Glutamatergic neuron (in vitro differentiated cells): ENCODE measurements around the gene SELENOW. TPM values are rescaled to one million over a fixed set of nuclear protein-coding genes. Genes with fewer than 3 reads are reported as not detected.
A peak's percentile ranks its signal among the peaks of the same experiment; 100 is the strongest.
"Not testable (repeated sequence)": the region's sequence is repeated elsewhere in the genome, so short reads cannot be mapped to it uniquely, and the experiment has no call there.

ENCODE experiments used
- DNase-seq: peaks from one replicate; pipeline ENCODE4 v3.0.0; 2022
- H3K27ac Mint-ChIP-seq: one replicate; pipeline ENCODE4 v1.8.0; 2020; ENCODE audit warnings: mild to moderate bottlenecking, mixed read lengths, inconsistent platforms; ENCODE audit not compliant: unreplicated experiment
- H3K27me3 Mint-ChIP-seq: one replicate; pipeline ENCODE4 v1.8.0; 2020; ENCODE audit warnings: mild to moderate bottlenecking, moderate library complexity, mixed read lengths, inconsistent platforms; ENCODE audit not compliant: unreplicated experiment
- H3K36me3 Mint-ChIP-seq: one replicate; pipeline ENCODE4 v1.8.0; 2020; ENCODE audit warnings: mild to moderate bottlenecking, mixed read lengths, inconsistent platforms; ENCODE audit not compliant: unreplicated experiment
- H3K4me1 Mint-ChIP-seq: one replicate; pipeline ENCODE4 v1.8.0; 2020; ENCODE audit warnings: mild to moderate bottlenecking, low read depth, mixed read lengths, inconsistent platforms; ENCODE audit not compliant: unreplicated experiment
- H3K4me3 Mint-ChIP-seq: one replicate; pipeline ENCODE4 v1.8.0; 2020; ENCODE audit warnings: mild to moderate bottlenecking, mixed read lengths, inconsistent platforms; ENCODE audit not compliant: unreplicated experiment
- H3K9me3 Mint-ChIP-seq: one replicate; pipeline ENCODE4 v1.8.0; 2020; ENCODE audit warnings: mild to moderate bottlenecking, moderate library complexity, mixed read lengths, inconsistent platforms; ENCODE audit not compliant: unreplicated experiment
- total RNA-seq: library from RNA; stranded (reverse); fragmentation: NEBNext Ultra II Directional; extraction: Animal tissue kit (Norgen Biotek cat#: 25700); gene quantifications from one replicate; pipeline ENCODE4 v1.2.1, GENCODE V29; 2021; ENCODE audit not compliant: unreplicated experiment
- TF ChIP-seq, protein P1 (sequence below): fragments of 200-600 bp; sonication (generic); IDR thresholded peaks from one replicate; pipeline ENCODE4 v1.5.0; 2021; ENCODE audit not compliant: partially characterized antibody, unreplicated experiment

The SELENOW gene
- total RNA-seq, 1 donor from 2014 or later = 291 TPM

DNA sequence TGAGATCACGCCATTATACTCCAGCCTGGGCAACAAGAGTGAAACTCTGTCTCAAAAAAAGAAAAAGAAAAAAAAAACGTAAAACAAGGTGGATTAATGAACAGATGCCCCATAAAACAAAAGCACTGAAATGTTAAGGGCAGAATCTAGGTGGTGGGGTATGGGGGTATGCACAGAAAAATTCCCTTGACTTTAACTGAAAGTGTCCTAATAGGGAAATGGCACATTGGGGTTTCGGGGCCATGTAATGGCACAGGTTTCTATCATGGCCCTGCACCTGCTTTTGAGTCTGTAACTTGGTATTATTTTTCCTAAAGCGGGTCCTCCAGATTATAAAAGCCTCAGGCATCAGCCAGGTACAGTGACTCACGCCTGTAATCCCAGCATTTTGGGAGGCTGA, 16.9 kb upstream of the SELENOW start:
- no peak for DNase-seq
- H3K27me3 Mint-ChIP-seq = peaks cover 7% of the 10 kb centered on the region
- H3K27ac Mint-ChIP-seq = no peak overlapping the region
- H3K36me3 Mint-ChIP-seq = peaks cover 10% of the 10 kb centered on the region
- H3K9me3 Mint-ChIP-seq = peaks cover 4% of the 10 kb centered on the region
- TF ChIP-seq, protein P1, sequence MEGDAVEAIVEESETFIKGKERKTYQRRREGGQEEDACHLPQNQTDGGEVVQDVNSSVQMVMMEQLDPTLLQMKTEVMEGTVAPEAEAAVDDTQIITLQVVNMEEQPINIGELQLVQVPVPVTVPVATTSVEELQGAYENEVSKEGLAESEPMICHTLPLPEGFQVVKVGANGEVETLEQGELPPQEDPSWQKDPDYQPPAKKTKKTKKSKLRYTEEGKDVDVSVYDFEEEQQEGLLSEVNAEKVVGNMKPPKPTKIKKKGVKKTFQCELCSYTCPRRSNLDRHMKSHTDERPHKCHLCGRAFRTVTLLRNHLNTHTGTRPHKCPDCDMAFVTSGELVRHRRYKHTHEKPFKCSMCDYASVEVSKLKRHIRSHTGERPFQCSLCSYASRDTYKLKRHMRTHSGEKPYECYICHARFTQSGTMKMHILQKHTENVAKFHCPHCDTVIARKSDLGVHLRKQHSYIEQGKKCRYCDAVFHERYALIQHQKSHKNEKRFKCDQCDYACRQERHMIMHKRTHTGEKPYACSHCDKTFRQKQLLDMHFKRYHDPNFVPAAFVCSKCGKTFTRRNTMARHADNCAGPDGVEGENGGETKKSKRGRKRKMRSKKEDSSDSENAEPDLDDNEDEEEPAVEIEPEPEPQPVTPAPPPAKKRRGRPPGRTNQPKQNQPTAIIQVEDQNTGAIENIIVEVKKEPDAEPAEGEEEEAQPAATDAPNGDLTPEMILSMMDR = no peak
- no peaks in the 10 kb centered on the region for H3K4me1 Mint-ChIP-seq
- H3K4me3 Mint-ChIP-seq = no peak overlapping the region

DNA sequence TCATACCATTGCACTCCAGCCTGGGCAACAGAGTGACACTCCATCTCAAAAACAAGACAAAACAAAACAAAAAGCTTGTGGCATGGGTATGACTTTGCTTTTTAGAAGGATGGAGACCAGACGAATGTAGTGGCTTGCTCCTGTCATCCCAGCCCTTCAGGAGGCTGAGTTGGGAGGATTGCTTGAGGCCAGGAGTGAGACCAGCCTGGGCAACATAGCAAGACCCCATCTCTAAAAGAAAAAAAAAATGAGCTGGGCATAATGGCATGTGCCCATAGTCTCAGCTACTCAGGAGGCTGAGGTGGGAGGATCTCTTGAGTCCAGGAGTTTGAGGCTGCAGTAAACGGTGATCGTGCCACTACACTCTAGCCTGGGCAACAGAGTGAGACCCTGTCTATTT, 16.4 kb upstream of the SELENOW start:
- Mint-ChIP-seq H3K27me3 (peaks cover 7% of the 10 kb centered on the region), H3K4me1 (no peaks in the 10 kb centered on the region), H3K9me3 (peaks cover 4% of the 10 kb centered on the region), H3K4me3 (no peak overlapping the region), H3K27ac (no peak overlapping the region), H3K36me3 (peaks cover 10% of the 10 kb centered on the region)
- TF ChIP-seq, protein P1 = no peak
- no peak for DNase-seq

DNA sequence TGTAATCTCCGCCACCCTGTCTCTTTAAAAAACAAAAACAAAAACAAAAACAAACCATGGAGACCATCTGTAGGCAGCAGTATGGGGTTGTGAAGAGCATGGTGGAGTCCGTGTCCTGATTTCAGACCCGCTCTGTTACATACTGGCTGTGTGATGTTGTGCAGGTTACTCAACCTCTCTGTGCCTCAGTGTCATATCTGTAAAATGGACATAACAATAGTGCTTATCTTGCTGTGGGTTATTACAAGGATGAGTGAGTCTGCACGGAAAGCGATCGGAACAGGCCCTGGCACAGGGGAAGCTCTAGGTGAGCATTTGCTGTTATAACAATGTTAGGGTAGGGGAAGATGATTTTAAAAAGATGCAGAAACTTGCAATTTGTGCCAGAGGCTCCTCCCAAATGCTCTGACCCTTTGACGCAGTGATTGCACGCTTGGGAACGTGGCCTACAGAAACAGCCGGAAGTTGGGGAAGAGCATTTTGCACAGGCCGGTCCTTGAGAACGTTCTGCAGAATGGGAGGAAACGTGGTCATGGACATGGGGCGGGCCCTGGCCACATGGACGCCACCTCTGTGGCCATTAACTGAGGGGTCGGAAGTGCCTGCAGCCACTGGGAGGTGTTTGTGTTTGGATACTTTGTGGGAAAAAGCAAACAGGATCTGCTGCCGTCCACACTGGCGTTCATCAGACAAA, 15.7 kb upstream of the SELENOW start:
- H3K27me3 Mint-ChIP-seq = peaks cover 7% of the 10 kb centered on the region
- TF ChIP-seq, protein P1 = no peak
- H3K27ac Mint-ChIP-seq = no peak overlapping the region
- H3K4me1 Mint-ChIP-seq = no peaks in the 10 kb centered on the region
- peaks cover 10% of the 10 kb centered on the region for H3K36me3 Mint-ChIP-seq
- no peak overlapping the region for H3K4me3 Mint-ChIP-seq
- peaks cover 4% of the 10 kb centered on the region for H3K9me3 Mint-ChIP-seq
- no peak for DNase-seq

DNA sequence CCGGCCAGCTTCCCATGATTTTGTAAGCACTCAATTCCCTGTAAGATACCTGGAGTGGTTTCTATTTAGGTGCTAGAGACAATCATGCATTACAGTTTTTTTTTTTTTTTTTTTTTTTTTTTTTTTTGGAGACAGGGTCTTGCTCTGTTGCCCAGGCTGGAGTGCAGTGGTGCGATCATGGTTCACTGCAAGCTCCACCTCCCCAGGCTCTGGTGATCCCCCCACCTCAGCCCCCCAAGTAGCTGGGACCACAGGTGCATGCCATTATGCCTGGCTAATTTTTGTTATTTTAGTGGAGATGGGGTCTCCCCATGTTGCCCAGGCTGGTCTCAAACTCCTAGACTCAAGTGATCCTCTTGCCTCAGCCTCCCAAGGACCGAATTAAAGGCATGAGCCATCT, 13.8 kb upstream of the SELENOW start:
- H3K4me1 Mint-ChIP-seq, H3K27me3 Mint-ChIP-seq, H3K27ac Mint-ChIP-seq, H3K36me3 Mint-ChIP-seq, H3K4me3 Mint-ChIP-seq, DNase-seq, H3K9me3 Mint-ChIP-seq: not testable (repeated sequence)

DNA sequence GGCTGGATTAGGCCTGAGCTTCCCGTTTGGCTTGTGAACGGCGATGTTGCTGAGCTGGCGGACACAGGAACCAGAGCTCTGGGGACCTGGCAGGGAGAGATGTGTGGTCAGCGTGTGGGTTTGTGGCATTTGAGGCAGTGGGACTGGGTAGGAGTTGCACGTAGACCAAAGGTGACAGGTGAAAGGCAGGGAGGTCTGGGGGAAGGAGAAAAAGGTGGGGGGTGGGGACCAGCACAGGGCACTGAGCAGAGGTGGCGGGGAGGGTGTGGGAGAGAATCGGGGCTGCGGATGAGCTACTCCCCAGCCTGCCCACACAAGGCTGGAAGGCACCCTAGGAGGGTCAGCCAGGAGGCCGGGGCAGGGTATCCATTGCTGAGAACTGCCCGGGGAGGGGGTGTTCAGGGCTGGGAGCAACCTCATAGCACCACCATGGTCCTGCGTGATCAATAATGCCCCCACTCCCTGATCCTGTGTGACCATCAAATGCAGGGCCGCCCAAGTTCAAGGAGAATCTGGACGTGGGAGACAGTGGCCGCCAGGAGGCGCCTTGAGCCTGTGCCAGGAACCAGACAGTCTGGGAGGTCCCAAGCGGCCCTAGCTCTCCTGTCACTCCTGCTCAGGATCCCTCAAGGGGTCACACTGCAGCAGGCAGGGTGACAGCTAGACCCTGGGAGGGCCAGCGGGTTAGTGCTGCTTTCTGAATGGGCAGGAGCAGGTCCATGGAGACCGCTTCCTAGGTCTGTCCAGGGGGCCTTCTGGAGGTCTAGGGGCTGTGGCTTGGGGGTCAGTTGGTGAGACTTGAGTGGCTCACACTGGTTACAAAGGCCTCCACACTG, 12.8 kb upstream of the SELENOW start:
- no peaks in the 10 kb centered on the region for H3K36me3 Mint-ChIP-seq
- H3K4me1 Mint-ChIP-seq = no peaks in the 10 kb centered on the region
- DNase-seq = peak; percentile 88
- no peak overlapping the region for H3K4me3 Mint-ChIP-seq
- peaks cover 7% of the 10 kb centered on the region for H3K27me3 Mint-ChIP-seq
- H3K27ac Mint-ChIP-seq = peak overlapping the region; percentile 46
- peaks cover 2% of the 10 kb centered on the region for H3K9me3 Mint-ChIP-seq
- TF ChIP-seq, protein P1 = peak; percentile 81
